D721Med (cell line): ENCODE results near the gene ME3.

Source experiments
- DNase-seq: peaks from one replicate; pipeline ENCODE4 v3.0.0; 2011; ENCODE audit warnings: low spot score; ENCODE audit not compliant: insufficient read length
- FAIRE-seq: peaks from 2 replicates; lab custom pipeline; 2011; peaks lifted over from hg19 to GRCh38; lab: Jason Lieb, UNC
- TF ChIP-seq, protein P1 (sequence below): IDR thresholded peaks from 2 replicates; pipeline ENCODE4 v1.5.1; 2012; ENCODE audit warnings: mild to moderate bottlenecking, control low read depth; ENCODE audit not compliant: insufficient read depth; ENCODE audit errors: missing control alignments

Gene ME3

DNA sequence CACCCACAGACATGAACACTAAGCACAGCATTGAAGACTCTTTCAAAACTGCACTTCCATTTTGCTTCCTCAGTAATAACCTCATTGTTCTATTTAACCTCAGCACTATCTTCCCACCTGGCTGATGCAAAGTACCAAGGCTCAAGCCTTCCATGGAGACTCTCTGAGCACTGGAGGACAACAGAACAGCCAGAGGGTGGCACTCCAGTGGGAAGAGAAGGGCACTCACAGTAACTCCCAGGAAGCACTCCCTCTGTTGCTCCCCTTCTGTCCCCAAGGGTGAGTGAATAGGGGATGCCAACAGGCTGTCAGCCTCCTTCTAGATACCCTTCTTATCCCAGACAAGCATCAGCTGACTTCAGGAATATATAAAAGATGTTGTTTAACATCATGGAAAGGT lies 3.5 kb downstream of the ME3 start:
- TF ChIP-seq, protein P1, sequence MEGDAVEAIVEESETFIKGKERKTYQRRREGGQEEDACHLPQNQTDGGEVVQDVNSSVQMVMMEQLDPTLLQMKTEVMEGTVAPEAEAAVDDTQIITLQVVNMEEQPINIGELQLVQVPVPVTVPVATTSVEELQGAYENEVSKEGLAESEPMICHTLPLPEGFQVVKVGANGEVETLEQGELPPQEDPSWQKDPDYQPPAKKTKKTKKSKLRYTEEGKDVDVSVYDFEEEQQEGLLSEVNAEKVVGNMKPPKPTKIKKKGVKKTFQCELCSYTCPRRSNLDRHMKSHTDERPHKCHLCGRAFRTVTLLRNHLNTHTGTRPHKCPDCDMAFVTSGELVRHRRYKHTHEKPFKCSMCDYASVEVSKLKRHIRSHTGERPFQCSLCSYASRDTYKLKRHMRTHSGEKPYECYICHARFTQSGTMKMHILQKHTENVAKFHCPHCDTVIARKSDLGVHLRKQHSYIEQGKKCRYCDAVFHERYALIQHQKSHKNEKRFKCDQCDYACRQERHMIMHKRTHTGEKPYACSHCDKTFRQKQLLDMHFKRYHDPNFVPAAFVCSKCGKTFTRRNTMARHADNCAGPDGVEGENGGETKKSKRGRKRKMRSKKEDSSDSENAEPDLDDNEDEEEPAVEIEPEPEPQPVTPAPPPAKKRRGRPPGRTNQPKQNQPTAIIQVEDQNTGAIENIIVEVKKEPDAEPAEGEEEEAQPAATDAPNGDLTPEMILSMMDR = no peak
- DNase-seq = no peak
- no peak for FAIRE-seq

DNA sequence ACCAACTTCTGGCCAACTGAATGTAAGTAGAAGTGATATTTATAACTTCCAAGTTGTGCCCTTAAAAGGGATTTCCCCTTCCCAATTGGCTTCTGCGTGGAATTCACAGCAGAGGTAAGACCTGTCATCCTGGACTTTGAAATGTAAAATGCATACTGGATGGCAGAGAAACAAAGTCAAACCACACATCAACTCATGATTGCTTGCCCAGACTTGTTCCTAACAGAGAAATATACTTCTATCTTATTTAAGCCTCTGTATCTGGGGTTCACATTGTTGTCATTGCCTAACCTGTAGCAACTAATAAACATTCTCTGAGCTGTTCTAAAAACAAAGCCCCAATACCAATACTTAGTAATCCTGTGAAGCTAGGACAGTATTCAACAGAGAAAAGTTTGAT lies 6.2 kb downstream of the ME3 start:
- FAIRE-seq = no peak
- TF ChIP-seq, protein P1 = no peak
- DNase-seq = no peak

DNA sequence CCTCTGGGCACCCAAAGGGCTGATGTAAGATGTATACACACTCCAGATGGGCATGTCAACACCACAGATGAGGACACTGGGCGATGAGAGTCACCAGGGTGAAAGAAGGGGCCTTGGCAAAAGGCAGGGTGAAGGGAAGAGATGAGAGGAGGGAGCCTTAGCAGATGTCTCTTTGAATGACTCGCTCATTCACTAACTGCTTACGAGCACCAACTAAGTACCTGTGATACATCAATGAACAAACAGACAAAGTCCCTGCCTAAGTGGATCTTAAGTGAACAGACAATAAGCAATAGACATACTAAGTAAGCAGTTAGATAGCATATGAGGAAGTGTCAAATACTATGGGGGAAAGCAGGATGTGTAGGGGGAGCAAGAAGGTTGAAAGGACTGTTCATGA lies 7.5 kb downstream of the ME3 start:
- TF ChIP-seq, protein P1 = no peak
- FAIRE-seq (no peak), DNase-seq (no peak)

DNA sequence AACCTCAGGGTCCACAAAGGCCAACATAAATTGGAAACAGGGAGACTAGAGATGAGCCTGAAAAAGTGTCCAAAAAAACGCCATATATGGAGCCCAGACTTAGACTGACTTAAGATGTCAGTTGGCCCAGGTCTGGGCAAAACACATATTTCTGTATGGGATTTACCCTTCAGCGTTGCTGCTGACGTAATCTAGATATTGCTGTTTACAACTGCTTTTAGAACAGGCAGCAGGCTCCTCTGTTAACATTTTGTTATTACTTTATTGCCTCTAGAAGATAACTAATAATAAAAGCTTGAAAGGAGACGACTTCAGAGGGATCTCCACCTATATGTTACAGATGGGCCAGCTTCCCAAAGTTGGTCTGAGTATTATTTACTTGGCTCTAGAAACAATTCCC lies 8.7 kb downstream of the ME3 start:
- TF ChIP-seq, protein P1 = no peak
- DNase-seq (no peak), FAIRE-seq (no peak)

- DNase-seq (no peak), FAIRE-seq (no peak)
- TF ChIP-seq, protein P1 = no peak
Measured at GRCh38 chr11:86663291-86663690, 9.1 kb downstream of the ME3 start.

DNA sequence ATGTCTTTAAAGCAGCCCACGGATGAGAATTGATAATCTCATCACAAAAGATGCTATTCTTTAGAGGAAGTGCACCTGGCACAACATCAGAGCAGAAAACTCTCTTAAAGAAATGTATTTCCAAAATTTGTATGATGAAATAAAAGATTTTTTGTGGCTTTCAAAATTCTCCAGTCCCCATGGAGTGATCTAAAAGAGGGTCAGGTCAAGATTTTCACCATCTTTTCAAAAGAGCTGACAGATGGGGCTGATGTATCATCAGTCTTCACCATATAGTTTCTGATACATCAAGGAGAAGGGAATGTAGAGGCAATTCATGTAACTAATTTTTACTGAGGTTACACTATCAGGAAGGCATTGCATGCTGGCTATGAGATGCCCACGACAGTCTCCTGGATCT lies 11.7 kb downstream of the ME3 start:
- FAIRE-seq = no peak
- TF ChIP-seq, protein P1 = no peak
- no peak for DNase-seq

GRCh38 chr11:86660088-86660487 lies 12.3 kb downstream of the ME3 start:
- DNase-seq = no peak
- peak; percentile 75 for FAIRE-seq
- TF ChIP-seq, protein P1 = no peak
